Sigmoid colon (tissue), 4 donors: Measurements from ENCODE around the gene OXT.

Experiments
- EP300 ChIP-seq, 4 donors: sonication (generic); formaldehyde crosslinking; IDR thresholded peaks; one replicate each; pipeline ENCODE4 v1.6.1; 2017; ENCODE audit warnings: antibody characterized with exemption in 4 of 4
- POLR2A ChIP-seq, 2 donors: fragments of 450-650 bp; IDR thresholded peaks; one replicate each; pipeline ENCODE4 v1.6.1; 2016; ENCODE audit warnings: antibody characterized with exemption in 2 of 2, mild to moderate bottlenecking in 2 of 2, moderate library complexity in 2 of 2
- POLR2AphosphoS5 ChIP-seq, 4 donors: sonication (generic); formaldehyde crosslinking; IDR thresholded peaks; one replicate each; pipeline ENCODE4 v1.6.1; 2017; ENCODE audit warnings: antibody characterized with exemption in 4 of 4
- TF ChIP-seq, protein P1 (sequence below), 4 experiments: fragments of 450-650 bp in 3 of 4; fragments of 200-600 bp in 1 of 4; IDR thresholded peaks; one replicate each; pipeline ENCODE4 v1.5.1; 2016 to 2019; ENCODE audit warnings: antibody characterized with exemption in 4 of 4, mild to moderate bottlenecking in 3 of 4, moderate library complexity in 2 of 4

DNA sequence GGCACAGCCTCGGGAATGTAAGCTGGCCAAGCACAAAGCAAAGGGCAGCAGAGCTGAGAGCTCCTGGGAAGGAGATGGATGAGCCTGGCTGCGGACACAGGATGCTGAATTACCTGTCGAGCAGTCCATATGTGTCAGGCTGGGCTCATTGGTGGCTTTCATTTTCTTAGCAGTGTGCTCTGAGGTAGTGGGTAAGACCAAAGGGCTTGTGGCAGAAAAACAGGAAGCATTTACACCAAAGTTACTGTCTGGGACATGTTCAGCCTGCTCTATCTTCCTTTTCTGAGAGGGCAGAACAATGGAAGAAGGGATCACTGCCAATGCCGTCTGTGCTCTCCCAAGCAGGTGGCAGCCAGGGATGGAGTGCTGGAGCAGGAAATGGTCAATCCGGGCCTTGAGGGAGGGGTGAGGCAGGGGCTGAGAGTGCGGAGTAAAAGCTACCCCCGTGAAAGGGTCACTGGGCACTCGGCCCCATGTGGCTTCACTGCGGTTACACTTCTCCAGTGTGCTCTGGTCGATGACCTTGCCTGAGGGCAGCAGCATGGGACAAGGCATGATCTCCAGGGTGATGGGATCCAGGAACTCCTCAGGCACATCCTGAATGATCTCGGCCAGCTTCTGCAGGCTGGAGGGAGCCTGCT is 50.0 kb downstream of the OXT start:
- no peak for TF ChIP-seq POLR2A (IDR thresholded peaks at IDR 0.05)
- TF ChIP-seq, protein P1, sequence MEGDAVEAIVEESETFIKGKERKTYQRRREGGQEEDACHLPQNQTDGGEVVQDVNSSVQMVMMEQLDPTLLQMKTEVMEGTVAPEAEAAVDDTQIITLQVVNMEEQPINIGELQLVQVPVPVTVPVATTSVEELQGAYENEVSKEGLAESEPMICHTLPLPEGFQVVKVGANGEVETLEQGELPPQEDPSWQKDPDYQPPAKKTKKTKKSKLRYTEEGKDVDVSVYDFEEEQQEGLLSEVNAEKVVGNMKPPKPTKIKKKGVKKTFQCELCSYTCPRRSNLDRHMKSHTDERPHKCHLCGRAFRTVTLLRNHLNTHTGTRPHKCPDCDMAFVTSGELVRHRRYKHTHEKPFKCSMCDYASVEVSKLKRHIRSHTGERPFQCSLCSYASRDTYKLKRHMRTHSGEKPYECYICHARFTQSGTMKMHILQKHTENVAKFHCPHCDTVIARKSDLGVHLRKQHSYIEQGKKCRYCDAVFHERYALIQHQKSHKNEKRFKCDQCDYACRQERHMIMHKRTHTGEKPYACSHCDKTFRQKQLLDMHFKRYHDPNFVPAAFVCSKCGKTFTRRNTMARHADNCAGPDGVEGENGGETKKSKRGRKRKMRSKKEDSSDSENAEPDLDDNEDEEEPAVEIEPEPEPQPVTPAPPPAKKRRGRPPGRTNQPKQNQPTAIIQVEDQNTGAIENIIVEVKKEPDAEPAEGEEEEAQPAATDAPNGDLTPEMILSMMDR (IDR thresholded peaks at IDR 0.05), result no peak
- no peak for TF ChIP-seq POLR2AphosphoS5 (IDR thresholded peaks at IDR 0.05)
- no peak for TF ChIP-seq EP300 (IDR thresholded peaks at IDR 0.05)
